Measurements from ENCODE around the gene SLC25A15.

Gene SLC25A15

DNA sequence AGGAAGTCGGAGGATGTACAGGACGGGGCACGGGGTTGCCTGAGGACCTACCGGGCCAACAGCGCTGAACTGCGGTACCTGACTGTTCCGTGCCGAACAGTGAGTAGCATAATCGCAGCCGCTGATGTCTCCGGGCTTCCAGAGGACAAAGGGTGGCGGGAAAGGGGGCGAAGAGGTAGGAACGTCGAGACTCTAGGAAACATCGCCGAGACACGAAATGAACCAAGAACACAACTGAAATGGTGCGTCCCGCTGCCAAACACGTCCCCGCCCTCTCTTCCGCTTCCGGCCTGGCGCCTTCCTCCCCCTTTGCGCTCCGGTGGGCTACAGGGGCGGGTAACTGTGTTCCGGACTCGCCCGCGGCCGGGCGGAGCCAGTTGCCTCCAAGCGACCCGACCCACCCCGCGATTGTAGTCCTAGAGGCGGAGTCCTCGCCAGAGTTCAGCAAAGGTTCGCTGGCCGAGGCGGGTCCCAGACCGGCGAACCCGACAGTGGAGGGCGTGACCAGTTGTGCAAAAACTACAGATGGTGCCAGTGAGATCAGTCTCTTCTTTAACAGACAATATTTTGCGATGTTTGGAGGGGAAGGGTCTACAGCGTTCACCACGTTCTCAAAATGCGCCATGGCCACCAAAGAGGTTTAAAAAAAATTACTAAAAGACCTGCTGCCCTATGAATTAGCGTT, 18.3 kb upstream of the SLC25A15 start, which contains the start of gene MRPS31:
MRPS31 (minus strand) TSS at position 257 of the 685 bp plus-strand sequence; CDS start at position 203, 54 bp downstream.
- peak within 1 kb of the TSS; percentile 89 for H3K4me3 ChIP-seq (ENCODE audit: low read depth, low read length)
- H3K27ac ChIP-seq, result peak within 1 kb of the TSS; percentile 82
- TF ChIP-seq, protein P1, sequence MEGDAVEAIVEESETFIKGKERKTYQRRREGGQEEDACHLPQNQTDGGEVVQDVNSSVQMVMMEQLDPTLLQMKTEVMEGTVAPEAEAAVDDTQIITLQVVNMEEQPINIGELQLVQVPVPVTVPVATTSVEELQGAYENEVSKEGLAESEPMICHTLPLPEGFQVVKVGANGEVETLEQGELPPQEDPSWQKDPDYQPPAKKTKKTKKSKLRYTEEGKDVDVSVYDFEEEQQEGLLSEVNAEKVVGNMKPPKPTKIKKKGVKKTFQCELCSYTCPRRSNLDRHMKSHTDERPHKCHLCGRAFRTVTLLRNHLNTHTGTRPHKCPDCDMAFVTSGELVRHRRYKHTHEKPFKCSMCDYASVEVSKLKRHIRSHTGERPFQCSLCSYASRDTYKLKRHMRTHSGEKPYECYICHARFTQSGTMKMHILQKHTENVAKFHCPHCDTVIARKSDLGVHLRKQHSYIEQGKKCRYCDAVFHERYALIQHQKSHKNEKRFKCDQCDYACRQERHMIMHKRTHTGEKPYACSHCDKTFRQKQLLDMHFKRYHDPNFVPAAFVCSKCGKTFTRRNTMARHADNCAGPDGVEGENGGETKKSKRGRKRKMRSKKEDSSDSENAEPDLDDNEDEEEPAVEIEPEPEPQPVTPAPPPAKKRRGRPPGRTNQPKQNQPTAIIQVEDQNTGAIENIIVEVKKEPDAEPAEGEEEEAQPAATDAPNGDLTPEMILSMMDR (IDR thresholded peaks at IDR 0.05; ENCODE audit: low read depth, low read length), result no peak
- H3K27me3 ChIP-seq (ENCODE audit: insufficient read depth, low read depth, severe bottlenecking), result no peaks in the 10 kb centered on the region
- H3K9me3 ChIP-seq (ENCODE audit: severe bottlenecking), result no peaks in the 10 kb centered on the region
- no peaks in the 10 kb centered on the region for H3K36me3 ChIP-seq
- DNase-seq, result peak; percentile 90

DNA sequence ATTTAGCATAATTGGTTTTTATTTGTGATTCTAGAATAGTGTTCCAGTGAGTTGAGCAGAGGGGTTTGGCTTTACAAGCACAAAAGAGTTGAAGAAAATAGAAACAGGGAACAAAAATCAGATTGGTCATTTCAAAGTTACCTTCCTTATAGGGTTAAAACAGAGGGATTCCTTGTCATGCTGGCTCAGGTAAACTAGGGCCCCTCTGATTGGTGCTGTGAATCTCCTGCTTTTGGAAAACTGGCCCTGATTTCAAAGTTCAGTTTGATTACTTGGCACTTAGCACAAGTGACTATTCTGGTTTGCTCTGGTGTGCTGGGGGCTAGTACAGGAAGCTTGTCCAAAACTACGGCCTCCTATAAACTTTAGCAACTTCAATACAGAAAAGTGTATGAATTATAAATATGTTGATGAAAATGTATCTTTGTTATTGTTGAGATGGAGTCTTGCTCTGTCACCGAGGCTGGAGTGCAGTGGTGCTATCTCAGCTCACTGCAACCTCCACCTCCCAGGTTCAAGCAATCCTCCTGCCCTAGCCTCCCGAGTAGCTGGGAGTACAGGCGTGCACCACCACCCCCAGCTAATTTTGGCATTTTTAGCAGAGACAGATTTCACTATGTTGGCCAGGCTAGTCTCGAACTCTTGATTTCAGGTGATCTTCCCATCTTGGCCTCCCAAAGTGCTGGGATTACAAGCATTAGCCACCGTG, 16.5 kb upstream of the SLC25A15 start:
- DNase-seq, result no peak
- no peak overlapping the region for H3K27ac ChIP-seq
- H3K9me3 ChIP-seq (ENCODE audit: severe bottlenecking), result no peaks in the 10 kb centered on the region
- no peak overlapping the region for H3K4me3 ChIP-seq (ENCODE audit: low read depth, low read length)
- no peaks in the 10 kb centered on the region for H3K36me3 ChIP-seq
- no peaks in the 10 kb centered on the region for H3K27me3 ChIP-seq (ENCODE audit: insufficient read depth, low read depth, severe bottlenecking)
- TF ChIP-seq, protein P1 (IDR thresholded peaks at IDR 0.05; ENCODE audit: low read depth, low read length), result no peak

DNA sequence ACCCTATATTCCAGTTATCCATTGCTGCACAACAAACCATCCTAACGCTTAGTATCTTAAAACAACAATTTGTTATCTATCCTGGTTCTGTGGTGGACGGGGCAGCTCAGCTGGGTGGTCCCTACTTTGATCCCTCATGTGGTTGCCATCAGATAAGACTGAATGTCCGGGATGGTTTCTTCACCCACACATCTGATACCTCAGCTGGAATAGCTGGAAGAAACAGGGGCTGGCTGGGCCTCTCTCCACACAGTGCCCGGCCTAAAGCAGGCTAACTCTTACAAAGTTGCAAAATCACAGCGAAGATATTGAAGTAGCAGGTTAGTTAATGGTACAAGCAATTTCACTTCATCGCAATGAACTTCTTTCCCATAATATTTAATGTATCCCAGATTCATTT, 14.7 kb upstream of the SLC25A15 start:
- TF ChIP-seq, protein P1 (IDR thresholded peaks at IDR 0.05; ENCODE audit: low read depth, low read length), result no peak
- no peak overlapping the region for H3K4me3 ChIP-seq (ENCODE audit: low read depth, low read length)
- no peaks in the 10 kb centered on the region for H3K36me3 ChIP-seq
- H3K27me3 ChIP-seq (ENCODE audit: insufficient read depth, low read depth, severe bottlenecking), result no peaks in the 10 kb centered on the region
- DNase-seq, result no peak
- H3K9me3 ChIP-seq (ENCODE audit: severe bottlenecking), result no peaks in the 10 kb centered on the region
- H3K27ac ChIP-seq, result no peak overlapping the region

GRCh38 chr13:40776232-40776631, 13.2 kb upstream of the SLC25A15 start:
- no peak overlapping the region for H3K4me3 ChIP-seq (ENCODE audit: low read depth, low read length)
- TF ChIP-seq, protein P1 (IDR thresholded peaks at IDR 0.05; ENCODE audit: low read depth, low read length), result no peak
- DNase-seq, result no peak
- no peaks in the 10 kb centered on the region for H3K9me3 ChIP-seq (ENCODE audit: severe bottlenecking)
- H3K36me3 ChIP-seq, result no peaks in the 10 kb centered on the region
- H3K27ac ChIP-seq, result no peak overlapping the region
- H3K27me3 ChIP-seq (ENCODE audit: insufficient read depth, low read depth, severe bottlenecking), result no peaks in the 10 kb centered on the region

DNA sequence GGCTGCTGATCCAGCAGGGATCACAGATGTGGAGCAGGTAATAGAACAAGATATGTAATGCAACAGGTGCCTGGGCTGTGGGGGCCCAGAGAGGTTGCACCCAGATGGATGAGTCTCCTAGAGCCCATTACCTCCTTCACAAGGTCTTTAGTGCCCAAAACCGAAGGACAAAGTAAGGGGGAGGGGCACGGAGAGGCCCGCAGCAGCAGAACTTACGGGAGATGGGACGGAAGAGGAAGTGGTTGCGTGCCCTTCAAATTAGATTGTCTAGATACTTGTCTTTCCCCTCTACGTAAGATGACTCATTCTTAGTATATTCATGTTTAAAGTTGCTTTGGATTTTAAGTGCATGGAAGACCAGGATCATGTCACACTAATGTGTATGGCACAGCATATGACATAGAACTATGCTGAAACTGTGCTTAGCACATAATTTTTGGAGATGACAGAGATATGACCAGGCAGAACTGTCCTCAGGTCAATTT, 12.7 kb upstream of the SLC25A15 start:
- no peaks in the 10 kb centered on the region for H3K27me3 ChIP-seq (ENCODE audit: insufficient read depth, low read depth, severe bottlenecking)
- H3K27ac ChIP-seq, result no peak overlapping the region
- no peaks in the 10 kb centered on the region for H3K36me3 ChIP-seq
- H3K9me3 ChIP-seq (ENCODE audit: severe bottlenecking), result no peaks in the 10 kb centered on the region
- DNase-seq, result no peak
- H3K4me3 ChIP-seq (ENCODE audit: low read depth, low read length), result no peak overlapping the region
- TF ChIP-seq, protein P1 (IDR thresholded peaks at IDR 0.05; ENCODE audit: low read depth, low read length), result no peak
